Liver (tissue), 9 donors: ENCODE measurements around the gene PDS5A. TPM values are rescaled to one million over a fixed set of nuclear protein-coding genes. Genes with fewer than 3 reads are reported as not detected.
"Not testable (repeated sequence)": the region's sequence is repeated elsewhere in the genome, so short reads cannot be mapped to it uniquely, and the experiment has no call there.

Source experiments
- DNase-seq: peaks from one replicate; pipeline ENCODE4 v3.0.0-alpha.2; 2017; ENCODE audit warnings: low spot score
- H3K27ac ChIP-seq, 2 donors: one replicate each; pipeline ENCODE4 v1.7.0; 2013; ENCODE audit warnings: inconsistent platforms in 2 of 2, low read length in 2 of 2, control low read depth in 1 of 2, low read depth in 1 of 2, mild to moderate bottlenecking in 1 of 2
- H3K27me3 ChIP-seq, 4 donors: one replicate each; pipeline versions ENCODE4 v1.6.1 to v1.7.0; 2013; ENCODE audit warnings: low read length in 3 of 4, inconsistent platforms in 1 of 4, mild to moderate bottlenecking in 1 of 4, moderate library complexity in 1 of 4; ENCODE audit not compliant: control insufficient read depth in 4 of 4, insufficient read depth in 4 of 4
- H3K36me3 ChIP-seq, 4 donors: one replicate each; pipeline versions ENCODE4 v1.6.1 to v1.7.0; 2013; ENCODE audit warnings: low read length in 3 of 4, mild to moderate bottlenecking in 3 of 4, low read depth in 1 of 4, moderate library complexity in 1 of 4; ENCODE audit not compliant: control insufficient read depth in 4 of 4, insufficient read depth in 3 of 4
- H3K4me1 ChIP-seq, 4 donors: one replicate each; pipeline versions ENCODE4 v1.6.1 to v1.7.0; 2013; ENCODE audit warnings: low read length in 3 of 4, mild to moderate bottlenecking in 3 of 4, moderate library complexity in 1 of 4; ENCODE audit not compliant: control insufficient read depth in 4 of 4, insufficient read depth in 4 of 4
- H3K4me3 ChIP-seq, 3 donors: one replicate each; pipeline versions ENCODE4 v1.6.1 to v1.7.0; 2013; ENCODE audit warnings: low read length in 3 of 3, control low read depth in 1 of 3, low read depth in 1 of 3, mild to moderate bottlenecking in 1 of 3
- H3K9ac ChIP-seq, 2 donors: one replicate each; pipeline ENCODE4 v1.7.0; 2013; ENCODE audit warnings: low read length in 2 of 2, mild to moderate bottlenecking in 2 of 2, moderate library complexity in 2 of 2, control low read depth in 1 of 2, low read depth in 1 of 2
- H3K9me3 ChIP-seq, 4 donors: one replicate each; pipeline versions ENCODE4 v1.6.1 to v1.7.0; 2013; ENCODE audit warnings: low read length in 3 of 4; ENCODE audit not compliant: control insufficient read depth in 4 of 4
- ATF3 ChIP-seq: IDR thresholded peaks from 2 replicates; pipeline ENCODE4 v1.6.1; 2016; ENCODE audit warnings: antibody characterized with exemption
- GABPA ChIP-seq, 2 donors: IDR thresholded peaks in 1 of 2; conservative IDR thresholded peaks in 1 of 2; 2 replicates each; pipeline ENCODE4 v1.6.1; 2016; ENCODE audit warnings: antibody characterized with exemption in 2 of 2, mild to moderate bottlenecking in 1 of 2, moderate library complexity in 1 of 2
- HNF4A ChIP-seq, 2 donors: conservative IDR thresholded peaks; 2 replicates each; pipeline ENCODE4 v1.6.1; 2016; ENCODE audit warnings: antibody characterized with exemption in 2 of 2, mild to moderate bottlenecking in 2 of 2
- HNF4G ChIP-seq: IDR thresholded peaks from 2 replicates; pipeline ENCODE4 v1.6.1; 2016; ENCODE audit warnings: antibody characterized with exemption
- MAX ChIP-seq: IDR thresholded peaks from 2 replicates; pipeline ENCODE4 v1.6.1; 2016; ENCODE audit warnings: antibody characterized with exemption
- NR2F2 ChIP-seq: IDR thresholded peaks from 2 replicates; pipeline ENCODE4 v1.6.1; 2016; ENCODE audit warnings: antibody characterized with exemption
- REST ChIP-seq: IDR thresholded peaks from 2 replicates; pipeline ENCODE4 v1.6.1; 2016; ENCODE audit warnings: antibody characterized with exemption, mild to moderate bottlenecking
- RXRA ChIP-seq, 2 donors: IDR thresholded peaks; 2 replicates each; pipeline ENCODE4 v1.6.1; 2017 to 2018; ENCODE audit warnings: antibody characterized with exemption in 2 of 2, mild to moderate bottlenecking in 1 of 2
- TAF1 ChIP-seq: conservative IDR thresholded peaks from 2 replicates; pipeline ENCODE4 v1.6.1; 2016; ENCODE audit warnings: antibody characterized with exemption, mild to moderate bottlenecking
- WGBS: extraction: QIAGEN DNeasy Blood & Tissue Kit; methylation state at CpG from one replicate; pipeline ENCODE4 v1.1.7; 2013; 5-methylcytosine and 5-hydroxymethylcytosine counted together
- polyA plus RNA-seq, 2 donors: library from polyadenylated mRNA; stranded (reverse) in 1 of 2; unstranded in 1 of 2; fragments of 200-250 nt in 1 of 2; fragments of >200 nt in 1 of 2; fragmentation: Nextera tagmentation in 1 of 2; extraction: Ambion mirVana in 1 of 2; gene quantifications; one replicate each; pipeline versions ENCODE4 v1.2.1 to v1.2.3, GENCODE V29; 2013 to 2015
- total RNA-seq, 2 donors: library from RNA; depleted of rRNA; stranded (reverse); fragments of >200 nt; gene quantifications; one replicate each; pipeline ENCODE4 v1.2.3, GENCODE V29; 2014
- donor health status: healthy.
- donor health status: healthy.
- donor health status: healthy.
- donor health status: healthy.
- donor health status: healthy.

The PDS5A gene
- total and polyA plus RNA-seq, 4 donors, result 10.6 to 59.6 (median 25.9) TPM

DNA sequence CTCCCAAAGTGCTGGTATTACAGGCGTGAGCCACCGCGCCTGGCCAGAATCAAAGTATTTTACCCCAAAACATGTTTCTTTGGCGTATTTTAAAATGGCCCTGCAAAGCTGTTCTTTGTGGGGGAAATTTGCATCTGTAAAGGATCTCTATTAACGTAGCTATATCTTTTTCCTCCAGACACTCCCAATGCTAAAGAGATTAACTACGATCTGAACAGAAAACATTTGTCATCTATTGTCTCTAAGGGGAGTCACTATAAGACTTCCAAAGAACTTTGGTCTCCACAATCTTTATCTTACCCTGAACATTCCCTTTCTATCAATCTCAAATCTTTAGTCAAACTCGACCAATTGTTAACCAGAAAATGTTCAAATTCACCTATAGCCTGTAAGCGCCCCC lies 19.1 kb upstream of the PDS5A start:
- H3K36me3 ChIP-seq, result no peaks in the 10 kb centered on the region
- H3K4me1 ChIP-seq, result peaks cover 0 to 1% (median under 1%) of the 10 kb centered on the region in 4 donors
- no peaks in the 10 kb centered on the region for H3K9me3 ChIP-seq
- H3K27me3 ChIP-seq, result no peaks in the 10 kb centered on the region
- no peak overlapping the region for H3K9ac ChIP-seq
- no peak for DNase-seq
- H3K4me3 ChIP-seq, result no peak overlapping the region
- H3K27ac ChIP-seq, result no peak overlapping the region
- TF ChIP-seq HNF4G (no peak), MAX (no peak), TAF1 (no peak), REST (no peak)
- 94% methylated on average over 8 of the region's 8 CpGs for WGBS

- H3K4me3 ChIP-seq, result no peak overlapping the region
- H3K9ac ChIP-seq, result no peak overlapping the region
- no peak overlapping the region for H3K27ac ChIP-seq
- 47% methylated on average over 1 of the region's 1 CpG for WGBS
- no peaks in the 10 kb centered on the region for H3K36me3 ChIP-seq
- no peaks in the 10 kb centered on the region for H3K27me3 ChIP-seq
- TF ChIP-seq NR2F2 (no peak), GABPA (IDR thresholded peaks at IDR 0.05 in 1 of 2, conservative IDR thresholded peaks at IDR 0.05 in 1 of 2) (no peak)
- H3K4me1 ChIP-seq, result peaks cover 0 to 18% (median 14%) of the 10 kb centered on the region in 4 donors
- DNase-seq, result no peak
- no peaks in the 10 kb centered on the region for H3K9me3 ChIP-seq
These were observed 16.7 kb upstream of the PDS5A start for GRCh38 chr4:39994406-39994805.

DNA sequence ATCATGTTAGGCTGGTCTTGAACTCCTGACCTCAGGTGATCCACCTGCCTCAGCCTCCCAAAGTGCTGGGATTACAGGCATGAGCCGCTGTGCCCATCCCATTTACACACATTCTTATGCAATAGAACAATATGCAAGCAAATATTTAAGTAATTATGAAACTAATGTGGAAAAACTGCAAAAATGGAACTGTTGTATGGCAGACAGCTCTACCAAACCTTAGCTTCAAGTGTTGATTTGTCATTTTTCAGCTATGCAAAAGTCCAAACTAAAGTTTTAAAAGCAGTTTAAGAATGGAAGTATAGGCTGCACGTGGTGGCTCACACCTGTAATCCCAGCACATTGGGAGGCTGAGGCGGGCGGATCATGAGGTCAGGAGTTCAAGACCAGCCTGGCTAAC lies 11.7 kb upstream of the PDS5A start:
- H3K4me1 ChIP-seq, result peaks cover 1 to 18% (median 14%) of the 10 kb centered on the region in 4 donors
- not testable (repeated sequence) for H3K27me3 ChIP-seq, H3K36me3 ChIP-seq, H3K4me3 ChIP-seq, H3K9me3 ChIP-seq, DNase-seq, H3K27ac ChIP-seq, H3K9ac ChIP-seq
- peak in 1 of 2 donors; percentile 18 for TF ChIP-seq RXRA (IDR thresholded peaks at IDR 0.05)
- 73% methylated on average over 4 of the region's 4 CpGs for WGBS

GRCh38 chr4:39987485-39987884 lies 9.8 kb upstream of the PDS5A start:
- H3K4me3 ChIP-seq, result no peak overlapping the region
- WGBS, result 59% methylated on average over 5 of the region's 5 CpGs
- H3K4me1 ChIP-seq, result peaks cover 1 to 18% (median 14%) of the 10 kb centered on the region in 4 donors
- H3K36me3 ChIP-seq, result no peaks in the 10 kb centered on the region
- TF ChIP-seq ATF3 (no peak), HNF4A (conservative IDR thresholded peaks at IDR 0.05) (peak; percentile 19 to 21)
- no peak overlapping the region for H3K9ac ChIP-seq
- no peak for DNase-seq
- H3K9me3 ChIP-seq, result no peaks in the 10 kb centered on the region
- no peaks in the 10 kb centered on the region for H3K27me3 ChIP-seq
- no peak overlapping the region for H3K27ac ChIP-seq
